NAMALWA (cell line): ENCODE results near the gene DDC.

Experiments
- DNase-seq: peaks from one replicate; pipeline ENCODE4 v3.0.0-alpha.2; 2015; ENCODE audit warnings: low spot score

The DDC gene

GRCh38 chr7:50564640-50565558 is at the start of gene DDC:
Gene DDC, minus strand, starts transcription at chr7:50565405. Its CDS starts 21,320 bp downstream, at chr7:50544085.
- no peak for DNase-seq

- DNase-seq: no peak
Measured at GRCh38 chr7:50613473-50613872, 48.3 kb upstream of the DDC start.

- no peak for DNase-seq
Measured at GRCh38 chr7:50612704-50613103, 47.5 kb upstream of the DDC start.

GRCh38 chr7:50610521-50611277 is 45.5 kb upstream of the DDC start:
- no peak for DNase-seq

GRCh38 chr7:50608196-50608906 is 43.1 kb upstream of the DDC start:
- peak; percentile 26 for DNase-seq

- no peak for DNase-seq
Measured at GRCh38 chr7:50607524-50608125, 42.4 kb upstream of the DDC start.

- DNase-seq: no peak
Measured at GRCh38 chr7:50605059-50605458, 39.9 kb upstream of the DDC start.

GRCh38 chr7:50603287-50603686 is 38.1 kb upstream of the DDC start:
- no peak for DNase-seq

GRCh38 chr7:50599385-50599784 is 34.2 kb upstream of the DDC start:
- DNase-seq: no peak

GRCh38 chr7:50598460-50599343 is 33.5 kb upstream of the DDC start:
- no peak for DNase-seq

- no peak for DNase-seq
Measured at GRCh38 chr7:50596484-50596883, 31.3 kb upstream of the DDC start.

GRCh38 chr7:50595491-50596102 is 30.4 kb upstream of the DDC start:
- peak; percentile 34 for DNase-seq

GRCh38 chr7:50594734-50595485 is 29.7 kb upstream of the DDC start:
- no peak for DNase-seq

GRCh38 chr7:50594136-50594535 is 28.9 kb upstream of the DDC start:
- DNase-seq: no peak

GRCh38 chr7:50592940-50593339 is 27.7 kb upstream of the DDC start:
- DNase-seq: no peak

- DNase-seq: peak; percentile 22
Measured at GRCh38 chr7:50591480-50592438, 26.6 kb upstream of the DDC start.

- no peak for DNase-seq
Measured at GRCh38 chr7:50591098-50591479, 25.9 kb upstream of the DDC start.

GRCh38 chr7:50590535-50590934 is 25.3 kb upstream of the DDC start:
- no peak for DNase-seq

GRCh38 chr7:50589364-50589763 is 24.2 kb upstream of the DDC start:
- no peak for DNase-seq
